ENCODE data around the gene SEMA3E. TPM values are rescaled to one million over a fixed set of nuclear protein-coding genes. Genes with fewer than 3 reads are reported as not detected.

The SEMA3E gene
- total RNA-seq, 1 experiment from 2014 or later = 2.5 TPM

DNA sequence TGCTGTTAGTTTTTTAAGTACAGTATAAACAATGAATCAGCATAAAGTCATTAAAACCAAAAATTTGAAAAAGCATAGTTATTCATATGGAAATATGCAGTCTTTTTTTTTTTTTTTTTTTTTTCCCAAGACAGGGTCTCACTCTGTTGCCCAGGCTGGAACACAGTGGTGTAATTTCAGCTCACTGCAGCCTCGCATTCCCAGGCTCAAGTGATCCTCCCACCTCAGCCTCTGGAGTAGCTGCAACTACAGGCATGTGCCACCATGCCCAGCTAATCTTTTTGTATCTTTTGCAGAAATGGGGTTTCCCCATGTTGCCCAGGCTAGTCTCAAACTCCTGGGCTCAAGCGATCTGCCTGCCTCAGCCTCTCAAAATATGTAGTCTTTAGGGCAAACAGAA lies 182.0 kb downstream of the SEMA3E start (continued):
- TF ChIP-seq PRDM15 (CRISPR knock-in tag; IDR thresholded peaks at IDR 0.05) = no peak
- TF ChIP-seq GTF2I (CRISPR knock-in tag; conservative IDR thresholded peaks at IDR 0.05) = peak; percentile 90
- TF ChIP-seq CDX4 (CRISPR knock-in tag; IDR thresholded peaks at IDR 0.05; ENCODE audit: borderline replicate concordance) = no peak
- no peak for TF ChIP-seq ATF6 (CRISPR knock-in tag; IDR thresholded peaks at IDR 0.05)
- peak; percentile 99 for TF ChIP-seq ZNF121 (CRISPR knock-in tag; IDR thresholded peaks at IDR 0.05)
- TF ChIP-seq, protein P1, sequence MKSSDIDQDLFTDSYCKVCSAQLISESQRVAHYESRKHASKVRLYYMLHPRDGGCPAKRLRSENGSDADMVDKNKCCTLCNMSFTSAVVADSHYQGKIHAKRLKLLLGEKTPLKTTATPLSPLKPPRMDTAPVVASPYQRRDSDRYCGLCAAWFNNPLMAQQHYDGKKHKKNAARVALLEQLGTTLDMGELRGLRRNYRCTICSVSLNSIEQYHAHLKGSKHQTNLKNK (CRISPR knock-in tag; IDR thresholded peaks at IDR 0.05) = 0 out of 2 replicates have a peak, but pooled peaks have one; percentile 56
- TF ChIP-seq CREB1 (CRISPR knock-in tag; IDR thresholded peaks at IDR 0.05) = no peak
- TF ChIP-seq, protein P2, sequence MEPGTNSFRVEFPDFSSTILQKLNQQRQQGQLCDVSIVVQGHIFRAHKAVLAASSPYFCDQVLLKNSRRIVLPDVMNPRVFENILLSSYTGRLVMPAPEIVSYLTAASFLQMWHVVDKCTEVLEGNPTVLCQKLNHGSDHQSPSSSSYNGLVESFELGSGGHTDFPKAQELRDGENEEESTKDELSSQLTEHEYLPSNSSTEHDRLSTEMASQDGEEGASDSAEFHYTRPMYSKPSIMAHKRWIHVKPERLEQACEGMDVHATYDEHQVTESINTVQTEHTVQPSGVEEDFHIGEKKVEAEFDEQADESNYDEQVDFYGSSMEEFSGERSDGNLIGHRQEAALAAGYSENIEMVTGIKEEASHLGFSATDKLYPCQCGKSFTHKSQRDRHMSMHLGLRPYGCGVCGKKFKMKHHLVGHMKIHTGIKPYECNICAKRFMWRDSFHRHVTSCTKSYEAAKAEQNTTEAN (CRISPR knock-in tag; IDR thresholded peaks at IDR 0.05) = no peak
- TF ChIP-seq E2F5 (CRISPR knock-in tag; IDR thresholded peaks at IDR 0.05) = no peak
- TF ChIP-seq ZNF138 (CRISPR knock-in tag; conservative IDR thresholded peaks at IDR 0.05) = no peak
- no peak for TF ChIP-seq ZSCAN18 (CRISPR knock-in tag; IDR thresholded peaks at IDR 0.05)
- peak; percentile 30; the same call in 1 of the 2 replicates for TF ChIP-seq TEAD1 (CRISPR knock-in tag; IDR thresholded peaks at IDR 0.05)

GRCh38 chr7:83466187-83466923 lies 182.6 kb downstream of the SEMA3E start:
- no peak for ATAC-seq
- H3K9me3 Mint-ChIP-seq = no peaks in the 10 kb centered on the region
- ChIA-PET CTCF (interaction anchor here (1.0 to 1.9 kb wide), 2 partner anchors 9 to 184 kb away, joined by 5 read pairs; no protein-coding TSS in a partner anchor), POLR2A (interaction anchor here (0.8 to 2.0 kb wide), 3 partner anchors 37 to 207 kb away, joined by 3 to 12 read pairs (median 3); no protein-coding TSS in a partner anchor)
- H3K27ac Mint-ChIP-seq = peak overlapping the region; percentile 69
- peaks cover 52% of the 10 kb centered on the region for H3K4me1 Mint-ChIP-seq
- peaks cover 47% of the 10 kb centered on the region for H3K36me3 Mint-ChIP-seq
- DNase-seq (ENCODE audit: low spot score) = no peak
- peak overlapping the region; percentile 34 for H3K4me3 Mint-ChIP-seq
- no peaks in the 10 kb centered on the region for H3K27me3 Mint-ChIP-seq (ENCODE audit: low read depth)
- TF ChIP-seq, protein P3, sequence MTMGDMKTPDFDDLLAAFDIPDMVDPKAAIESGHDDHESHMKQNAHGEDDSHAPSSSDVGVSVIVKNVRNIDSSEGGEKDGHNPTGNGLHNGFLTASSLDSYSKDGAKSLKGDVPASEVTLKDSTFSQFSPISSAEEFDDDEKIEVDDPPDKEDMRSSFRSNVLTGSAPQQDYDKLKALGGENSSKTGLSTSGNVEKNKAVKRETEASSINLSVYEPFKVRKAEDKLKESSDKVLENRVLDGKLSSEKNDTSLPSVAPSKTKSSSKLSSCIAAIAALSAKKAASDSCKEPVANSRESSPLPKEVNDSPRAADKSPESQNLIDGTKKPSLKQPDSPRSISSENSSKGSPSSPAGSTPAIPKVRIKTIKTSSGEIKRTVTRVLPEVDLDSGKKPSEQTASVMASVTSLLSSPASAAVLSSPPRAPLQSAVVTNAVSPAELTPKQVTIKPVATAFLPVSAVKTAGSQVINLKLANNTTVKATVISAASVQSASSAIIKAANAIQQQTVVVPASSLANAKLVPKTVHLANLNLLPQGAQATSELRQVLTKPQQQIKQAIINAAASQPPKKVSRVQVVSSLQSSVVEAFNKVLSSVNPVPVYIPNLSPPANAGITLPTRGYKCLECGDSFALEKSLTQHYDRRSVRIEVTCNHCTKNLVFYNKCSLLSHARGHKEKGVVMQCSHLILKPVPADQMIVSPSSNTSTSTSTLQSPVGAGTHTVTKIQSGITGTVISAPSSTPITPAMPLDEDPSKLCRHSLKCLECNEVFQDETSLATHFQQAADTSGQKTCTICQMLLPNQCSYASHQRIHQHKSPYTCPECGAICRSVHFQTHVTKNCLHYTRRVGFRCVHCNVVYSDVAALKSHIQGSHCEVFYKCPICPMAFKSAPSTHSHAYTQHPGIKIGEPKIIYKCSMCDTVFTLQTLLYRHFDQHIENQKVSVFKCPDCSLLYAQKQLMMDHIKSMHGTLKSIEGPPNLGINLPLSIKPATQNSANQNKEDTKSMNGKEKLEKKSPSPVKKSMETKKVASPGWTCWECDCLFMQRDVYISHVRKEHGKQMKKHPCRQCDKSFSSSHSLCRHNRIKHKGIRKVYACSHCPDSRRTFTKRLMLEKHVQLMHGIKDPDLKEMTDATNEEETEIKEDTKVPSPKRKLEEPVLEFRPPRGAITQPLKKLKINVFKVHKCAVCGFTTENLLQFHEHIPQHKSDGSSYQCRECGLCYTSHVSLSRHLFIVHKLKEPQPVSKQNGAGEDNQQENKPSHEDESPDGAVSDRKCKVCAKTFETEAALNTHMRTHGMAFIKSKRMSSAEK (CRISPR knock-in tag; IDR thresholded peaks at IDR 0.05; ENCODE audit: borderline replicate concordance) = 0 out of 2 replicates have a peak, but pooled peaks have one; percentile 10
- TF ChIP-seq, protein P4, sequence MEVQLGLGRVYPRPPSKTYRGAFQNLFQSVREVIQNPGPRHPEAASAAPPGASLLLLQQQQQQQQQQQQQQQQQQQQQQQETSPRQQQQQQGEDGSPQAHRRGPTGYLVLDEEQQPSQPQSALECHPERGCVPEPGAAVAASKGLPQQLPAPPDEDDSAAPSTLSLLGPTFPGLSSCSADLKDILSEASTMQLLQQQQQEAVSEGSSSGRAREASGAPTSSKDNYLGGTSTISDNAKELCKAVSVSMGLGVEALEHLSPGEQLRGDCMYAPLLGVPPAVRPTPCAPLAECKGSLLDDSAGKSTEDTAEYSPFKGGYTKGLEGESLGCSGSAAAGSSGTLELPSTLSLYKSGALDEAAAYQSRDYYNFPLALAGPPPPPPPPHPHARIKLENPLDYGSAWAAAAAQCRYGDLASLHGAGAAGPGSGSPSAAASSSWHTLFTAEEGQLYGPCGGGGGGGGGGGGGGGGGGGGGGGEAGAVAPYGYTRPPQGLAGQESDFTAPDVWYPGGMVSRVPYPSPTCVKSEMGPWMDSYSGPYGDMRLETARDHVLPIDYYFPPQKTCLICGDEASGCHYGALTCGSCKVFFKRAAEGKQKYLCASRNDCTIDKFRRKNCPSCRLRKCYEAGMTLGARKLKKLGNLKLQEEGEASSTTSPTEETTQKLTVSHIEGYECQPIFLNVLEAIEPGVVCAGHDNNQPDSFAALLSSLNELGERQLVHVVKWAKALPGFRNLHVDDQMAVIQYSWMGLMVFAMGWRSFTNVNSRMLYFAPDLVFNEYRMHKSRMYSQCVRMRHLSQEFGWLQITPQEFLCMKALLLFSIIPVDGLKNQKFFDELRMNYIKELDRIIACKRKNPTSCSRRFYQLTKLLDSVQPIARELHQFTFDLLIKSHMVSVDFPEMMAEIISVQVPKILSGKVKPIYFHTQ (CRISPR knock-in tag; IDR thresholded peaks at IDR 0.05) = peak; percentile 34; the same call in 1 of the 2 replicates
- TF ChIP-seq, protein P1 (CRISPR knock-in tag; IDR thresholded peaks at IDR 0.05) = peak; percentile 83
